Testis (tissue), 2 donors: ENCODE measurements around the gene GPR50.

Experiments used
- POLR2A ChIP-seq: fragments of 450-650 bp; IDR thresholded peaks from one replicate; pipeline ENCODE4 v1.6.1; 2017; ENCODE audit warnings: antibody characterized with exemption, mild to moderate bottlenecking, moderate library complexity
- TF ChIP-seq, protein P1 (sequence below), 3 experiments: fragments of 450-650 bp in 2 of 3; fragments of 200-600 bp in 1 of 3; sonication (generic) in 1 of 3; IDR thresholded peaks; one replicate each; pipeline ENCODE4 v1.5.1; 2016 to 2019; ENCODE audit warnings: antibody characterized with exemption in 3 of 3, mild to moderate bottlenecking in 2 of 3, moderate library complexity in 1 of 3

DNA sequence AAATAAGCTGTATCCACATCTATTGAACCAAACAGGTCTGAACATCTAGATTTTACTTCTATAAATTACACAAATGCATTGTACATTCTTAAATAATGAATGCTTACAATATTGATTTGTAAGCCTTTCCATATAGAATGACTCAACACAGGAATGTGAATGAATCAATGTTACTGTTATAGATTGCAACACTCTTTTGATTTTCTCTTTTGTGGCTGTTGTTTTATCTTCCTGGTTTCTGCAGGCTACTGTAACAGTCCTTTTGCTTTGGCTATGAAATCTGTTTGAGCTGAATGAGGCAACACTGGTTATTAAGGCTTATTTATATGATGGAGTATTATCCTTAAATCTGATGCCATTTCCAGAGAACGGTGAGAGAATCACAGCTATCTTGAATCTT is 49.5 kb downstream of the GPR50 start:
- TF ChIP-seq POLR2A: no peak
- TF ChIP-seq, protein P1, sequence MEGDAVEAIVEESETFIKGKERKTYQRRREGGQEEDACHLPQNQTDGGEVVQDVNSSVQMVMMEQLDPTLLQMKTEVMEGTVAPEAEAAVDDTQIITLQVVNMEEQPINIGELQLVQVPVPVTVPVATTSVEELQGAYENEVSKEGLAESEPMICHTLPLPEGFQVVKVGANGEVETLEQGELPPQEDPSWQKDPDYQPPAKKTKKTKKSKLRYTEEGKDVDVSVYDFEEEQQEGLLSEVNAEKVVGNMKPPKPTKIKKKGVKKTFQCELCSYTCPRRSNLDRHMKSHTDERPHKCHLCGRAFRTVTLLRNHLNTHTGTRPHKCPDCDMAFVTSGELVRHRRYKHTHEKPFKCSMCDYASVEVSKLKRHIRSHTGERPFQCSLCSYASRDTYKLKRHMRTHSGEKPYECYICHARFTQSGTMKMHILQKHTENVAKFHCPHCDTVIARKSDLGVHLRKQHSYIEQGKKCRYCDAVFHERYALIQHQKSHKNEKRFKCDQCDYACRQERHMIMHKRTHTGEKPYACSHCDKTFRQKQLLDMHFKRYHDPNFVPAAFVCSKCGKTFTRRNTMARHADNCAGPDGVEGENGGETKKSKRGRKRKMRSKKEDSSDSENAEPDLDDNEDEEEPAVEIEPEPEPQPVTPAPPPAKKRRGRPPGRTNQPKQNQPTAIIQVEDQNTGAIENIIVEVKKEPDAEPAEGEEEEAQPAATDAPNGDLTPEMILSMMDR (IDR thresholded peaks at IDR 0.05): no peak
